HepG2 (cell line): ENCODE measurements around the gene GJD3. TPM values are rescaled to one million over a fixed set of nuclear protein-coding genes. Genes with fewer than 3 reads are reported as not detected.

Experiments used
- ATAC-seq: fragments of 200-7000 bp; cut with Tn5 transposase; 3 replicates; pipeline ENCODE4 v1.9.1; 2020; ENCODE audit warnings: mild to moderate bottlenecking, moderate library complexity
- BruUV-seq: library from RNA; stranded (reverse); fragments of 400-500 nt; replicated peaks from 2 replicates; lab custom pipeline; 2021; lab: Mats Ljungman, UMichigan
- CTCF ChIA-PET: fragments of 300-600 bp; formaldehyde crosslinking; extraction: SDS; loops from one replicate; lab custom pipeline; 2021; ENCODE audit warnings: low total read pairs, inconsistent platforms, low intra/inter-chr PET ratio; lab: Yijun Ruan, JAX
- POLR2A ChIA-PET: fragments of 350-600 bp; sonication (Branson Sonifier 250); formaldehyde crosslinking; loops from one replicate; lab custom pipeline; 2020; ENCODE audit warnings: antibody characterized with exemption, inconsistent platforms; lab: Yijun Ruan, JAX
- DNase-seq: peaks from one replicate; pipeline ENCODE4 v3.0.0-alpha.2; 2015; ENCODE audit warnings: low spot score
- FAIRE-seq: peaks from 3 replicates; lab custom pipeline; 2011; peaks lifted over from hg19 to GRCh38; lab: Jason Lieb, UNC
- H2AFZ ChIP-seq: one replicate; pipeline ENCODE4 v1.6.1; 2011; ENCODE audit warnings: low read length, inconsistent platforms
- H3K27ac ChIP-seq: fragments of 300-600 bp; 3 replicates; pipeline ENCODE4 v1.8.0; 2011; ENCODE audit warnings: mixed run types, mild to moderate bottlenecking, mixed read lengths, low read length, inconsistent platforms; ENCODE audit not compliant: insufficient read depth; ENCODE audit errors: extremely low read length
- H3K27me3 ChIP-seq, 2 experiments: fragments of 200-600 bp in 1 of 2; 2 replicates in 1 of 2; 3 replicates in 1 of 2; pipeline versions ENCODE4 v1.6.0 to v1.8.0; 2011; ENCODE audit warnings: low read length in 2 of 2, mild to moderate bottlenecking in 2 of 2, moderate library complexity in 2 of 2, inconsistent platforms in 1 of 2; ENCODE audit not compliant: insufficient read depth in 2 of 2, control insufficient read depth in 1 of 2
- H3K36me3 ChIP-seq, 2 experiments: fragments of 200-600 bp in 1 of 2; replicated peaks in 1 of 2; 2 replicates in 1 of 2; 3 replicates in 1 of 2; pipeline versions ENCODE4 v1.5.1 to v1.8.0; 2011; ENCODE audit warnings: low read length in 2 of 2, inconsistent platforms in 1 of 2; ENCODE audit not compliant: insufficient read depth in 2 of 2, control insufficient read depth in 1 of 2
- H3K4me1 ChIP-seq: 2 replicates; pipeline ENCODE4 v1.5.1; 2012; ENCODE audit warnings: low read length, inconsistent platforms; ENCODE audit not compliant: insufficient read depth
- H3K4me2 ChIP-seq: 2 replicates; pipeline ENCODE4 v1.6.0; 2011; ENCODE audit warnings: low read depth, low read length, inconsistent platforms
- H3K4me3 ChIP-seq, 3 experiments: fragments of 200-600 bp in 1 of 3; sonication (generic), shearing (Covaris generic) in 1 of 3; replicated peaks in 1 of 3; 2 replicates each; pipeline ENCODE4 v1.5.1; 2011 to 2016; ENCODE audit warnings: low read length in 3 of 3, inconsistent platforms in 2 of 3, low read depth in 2 of 3, mild to moderate bottlenecking in 2 of 3, control low read depth in 1 of 3, mixed read lengths in 1 of 3; ENCODE audit not compliant: insufficient read depth in 1 of 3
- H3K79me2 ChIP-seq: one replicate; pipeline ENCODE4 v1.6.1; 2011; ENCODE audit warnings: low read length, inconsistent platforms; ENCODE audit not compliant: insufficient read depth
- H3K9ac ChIP-seq: 2 replicates; pipeline ENCODE4 v1.6.0; 2011; ENCODE audit warnings: mild to moderate bottlenecking, low read depth, low read length, inconsistent platforms; ENCODE audit not compliant: insufficient read depth
- H3K9me3 ChIP-seq: 2 replicates; pipeline ENCODE4 v1.5.1; 2012; ENCODE audit warnings: mild to moderate bottlenecking, low read length
- H4K20me1 ChIP-seq: 2 replicates; pipeline ENCODE4 v1.6.0; 2011; ENCODE audit warnings: inconsistent platforms, mild to moderate bottlenecking, low read length, moderate library complexity; ENCODE audit not compliant: insufficient read depth
- ATF4 ChIP-seq, 2 experiments: fragments of 450-650 bp in 1 of 2; sonication (generic) in 1 of 2; formaldehyde crosslinking; IDR thresholded peaks; 2 replicates each; pipeline versions ENCODE4 v1.5.0 to v1.8.0; 2020 to 2022; ENCODE audit warnings: mild to moderate bottlenecking in 1 of 2, missing genetic modification reagents in 1 of 2
- HNRNPL ChIP-seq: fragments of 200-400 bp; formaldehyde crosslinking; IDR thresholded peaks from 2 replicates; pipeline ENCODE4 v1.6.1; 2017; ENCODE audit warnings: mild to moderate bottlenecking, low read depth, low read length
- IRF9 ChIP-seq: sonication (generic); formaldehyde crosslinking; IDR thresholded peaks from 2 replicates; pipeline ENCODE4 v1.8.0; 2022; ENCODE audit warnings: missing genetic modification reagents, mild to moderate bottlenecking, borderline replicate concordance
- U2AF1 ChIP-seq: fragments of 200-400 bp; formaldehyde crosslinking; optimal IDR thresholded peaks from 2 replicates; pipeline ENCODE3; 2017; ENCODE audit warnings: mild to moderate bottlenecking, low read depth, low read length
- ZNF34 ChIP-seq: sonication (generic); formaldehyde crosslinking; IDR thresholded peaks from 2 replicates; pipeline ENCODE4 v1.4.0; 2020; ENCODE audit warnings: mild to moderate bottlenecking, missing genetic modification reagents, borderline replicate concordance
- ZNF703 ChIP-seq: sonication (generic); formaldehyde crosslinking; IDR thresholded peaks from 2 replicates; pipeline ENCODE4 v1.5.1; 2020; ENCODE audit warnings: missing genetic modification reagents, mild to moderate bottlenecking, moderate library complexity, borderline replicate concordance
- ZNF792 ChIP-seq: IDR thresholded peaks from 2 replicates; pipeline ENCODE4 v1.6.1; 2016
- WGBS: methylation state at CpG from one replicate; pipeline ENCODE4 v1.1.6; 2017; ENCODE audit warnings: low lambda C conversion rate; 5-methylcytosine and 5-hydroxymethylcytosine counted together
- in situ Hi-C: cut with HindIII; loops from 2 replicates; pipeline ENCODE4 v1.10.0; 2017; ENCODE audit warnings: low pct_unique_long_range_greater_than_20kb; ENCODE audit not compliant: extremely low pct_ligation_motif_present
- intact Hi-C: fragments of 100-400 bp; cut with micrococcal nuclease; formaldehyde crosslinking; loops from one replicate; pipeline ENCODE4 v1.10.0; 2022; ENCODE audit not compliant: unreplicated experiment
- polyA plus RNA-seq, 8 experiments: library from polyadenylated mRNA; depleted of rRNA in 3 of 8; stranded (reverse) in 7 of 8; unstranded in 1 of 8; fragments of >200 nt; fragmentation: Illumina TruSeq in 4 of 8; extraction: Trizol in 4 of 8; gene quantifications; 2 replicates each; pipeline versions ENCODE4 v1.2.1 to v1.2.3, GENCODE V29; 2011 to 2016; ENCODE audit warnings: low read depth in 4 of 8, missing spikeins in 1 of 8, mixed read lengths in 1 of 8; ENCODE audit not compliant: insufficient read depth in 1 of 8
- total RNA-seq, 5 experiments: library from RNA; depleted of rRNA; stranded (reverse); fragments of >200 nt; fragmentation: Illumina TruSeq; extraction: Trizol; gene quantifications; 2 replicates each; pipeline ENCODE4 v1.2.3, GENCODE V29; 2016; ENCODE audit warnings: low read depth in 1 of 5

The GJD3 gene
- total and polyA plus RNA-seq, 2 of the 13 experiments (the other 11 are each of a cell fraction or from before 2014, with no cell fraction given): not detected

- peaks cover 7% of the 10 kb centered on the region; the same call in 1 of the 2 replicates for H4K20me1 ChIP-seq
- TF ChIP-seq ZNF34 (0 out of 2 replicates have a peak, but pooled peaks have one; percentile 11), ZNF703 (CRISPR knock-in tag) (peak; percentile 32; the same call in 1 of the 2 replicates), U2AF1 (peak; percentile 50), ATF4 (CRISPR knock-in tag; IDR thresholded peaks at IDR 0.05) (no peak), ZNF792 (CRISPR knock-in tag) (no peak), IRF9 (CRISPR knock-in tag) (0 out of 2 replicates have a peak, but pooled peaks have one; percentile 8), HNRNPL (0 out of 2 replicates have a peak, but pooled peaks have one; percentile 8)
- H3K27me3 ChIP-seq: no peaks in the 10 kb centered on the region; a peak in 1 of 5 replicates
- H3K27ac ChIP-seq: no peak overlapping the region
- H3K36me3 ChIP-seq: no peaks in the 10 kb centered on the region
- FAIRE-seq: no peak
- H3K4me3 ChIP-seq: peak overlapping the region; percentile 86 to 95 (median 86)
- H3K9me3 ChIP-seq: no peaks in the 10 kb centered on the region
- CTCF ChIA-PET: no interaction called here
- WGBS: 9% methylated on average over 12 of the region's 13 CpGs
- POLR2A ChIA-PET: interaction anchor here (0.6 to 3.8 kb wide), 6 partner anchors 9 to 26 kb away, joined by 3 to 33 read pairs (median 5); no protein-coding TSS in a partner anchor
- DNase-seq: no peak
- in situ Hi-C loops (loop anchor here (5.0 kb wide), 2 partner anchors 33 to 98 kb away; partner anchors contain the start of gene TOP2A), intact Hi-C loops (no loop called here)
- H3K4me2 ChIP-seq: peak overlapping the region; percentile 100
- peaks cover 31% of the 10 kb centered on the region for H3K79me2 ChIP-seq
- ATAC-seq: no peak
- BruUV-seq: no TSS peak
- H3K9ac ChIP-seq: peak overlapping the region; percentile 76
- H2AFZ ChIP-seq: no peak overlapping the region
- peaks cover 86% of the 10 kb centered on the region for H3K4me1 ChIP-seq
Measured at GRCh38 chr17:40318830-40319391, 45.6 kb downstream of the GJD3 start.
